ENCODE results near the gene TBX1. TPM values are rescaled to one million over a fixed set of nuclear protein-coding genes. Genes with fewer than 3 reads are reported as not detected.

TBX1 gene
- polyA plus RNA-seq, 1 donor from 2014 or later = not detected

DNA sequence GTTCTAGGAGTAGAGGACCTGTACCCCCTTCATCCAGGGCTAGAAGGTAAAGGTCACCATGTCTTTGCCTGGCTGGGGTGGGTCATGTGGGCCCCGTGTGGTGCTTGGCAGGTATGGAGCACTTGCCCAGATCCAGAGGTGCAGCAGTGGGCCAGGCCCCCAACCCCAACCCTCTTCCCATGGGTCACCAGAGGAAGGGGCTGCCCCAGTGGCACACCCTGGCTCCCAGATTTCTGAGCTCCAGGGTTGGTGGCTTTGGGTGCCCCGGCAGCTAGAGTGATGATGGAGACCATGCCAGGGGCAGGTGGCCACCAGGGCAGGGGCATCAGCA is 39.6 kb upstream of the TBX1 start:
- Histone ChIP-seq H3K79me2 (replicated peaks; ENCODE audit: insufficient read depth, low read length) (no peaks in the 10 kb centered on the region), H3K4me3 (ENCODE audit: low read length) (no peak overlapping the region), H3K9me3 (ENCODE audit: low read length) (no peaks in the 10 kb centered on the region), H4K20me1 (ENCODE audit: insufficient read depth) (peaks cover 53% of the 10 kb centered on the region), H3K9ac (ENCODE audit: low read length) (no peak overlapping the region), H3K27ac (ENCODE audit: low read length) (no peak overlapping the region), H2AFZ (ENCODE audit: low read depth, low read length) (no peak overlapping the region), H3K36me3 (ENCODE audit: insufficient read depth, low read length) (peaks cover 14% of the 10 kb centered on the region), H3F3A (ENCODE audit: insufficient read depth, low read length, poor library complexity, severe bottlenecking) (no peaks in the 10 kb centered on the region), H3K27me3 (ENCODE audit: insufficient read depth, low read depth, low read length) (peaks cover 80% of the 10 kb centered on the region), H3K4me2 (ENCODE audit: low read length) (no peak overlapping the region), H3K9me2 (ENCODE audit: insufficient read depth, low read length) (no peaks in the 10 kb centered on the region)
- no peak for TF ChIP-seq SMC3 (conservative IDR thresholded peaks at IDR 0.05; ENCODE audit: poor library complexity)
- no peak for TF ChIP-seq TAF1 (IDR thresholded peaks at IDR 0.05; ENCODE audit: low read depth)
- TF ChIP-seq MXI1 (conservative IDR thresholded peaks at IDR 0.05; ENCODE audit: poor library complexity, severe bottlenecking) = no peak
- no peak for TF ChIP-seq EP300 (conservative IDR thresholded peaks at IDR 0.05; ENCODE audit: poor library complexity, severe bottlenecking)
- no peak for TF ChIP-seq RAD21 (conservative IDR thresholded peaks at IDR 0.05)
- no peak for TF ChIP-seq CTCF (IDR thresholded peaks at IDR 0.05; ENCODE audit: poor library complexity, severe bottlenecking)
- no peak for TF ChIP-seq EZH2 (IDR thresholded peaks at IDR 0.05; ENCODE audit: borderline replicate concordance, insufficient read depth, low read length, poor library complexity, severe bottlenecking)
- TF ChIP-seq REST (IDR thresholded peaks at IDR 0.05; ENCODE audit: borderline replicate concordance) = no peak
- no peak for TF ChIP-seq POLR2AphosphoS5 (IDR thresholded peaks at IDR 0.05)

DNA sequence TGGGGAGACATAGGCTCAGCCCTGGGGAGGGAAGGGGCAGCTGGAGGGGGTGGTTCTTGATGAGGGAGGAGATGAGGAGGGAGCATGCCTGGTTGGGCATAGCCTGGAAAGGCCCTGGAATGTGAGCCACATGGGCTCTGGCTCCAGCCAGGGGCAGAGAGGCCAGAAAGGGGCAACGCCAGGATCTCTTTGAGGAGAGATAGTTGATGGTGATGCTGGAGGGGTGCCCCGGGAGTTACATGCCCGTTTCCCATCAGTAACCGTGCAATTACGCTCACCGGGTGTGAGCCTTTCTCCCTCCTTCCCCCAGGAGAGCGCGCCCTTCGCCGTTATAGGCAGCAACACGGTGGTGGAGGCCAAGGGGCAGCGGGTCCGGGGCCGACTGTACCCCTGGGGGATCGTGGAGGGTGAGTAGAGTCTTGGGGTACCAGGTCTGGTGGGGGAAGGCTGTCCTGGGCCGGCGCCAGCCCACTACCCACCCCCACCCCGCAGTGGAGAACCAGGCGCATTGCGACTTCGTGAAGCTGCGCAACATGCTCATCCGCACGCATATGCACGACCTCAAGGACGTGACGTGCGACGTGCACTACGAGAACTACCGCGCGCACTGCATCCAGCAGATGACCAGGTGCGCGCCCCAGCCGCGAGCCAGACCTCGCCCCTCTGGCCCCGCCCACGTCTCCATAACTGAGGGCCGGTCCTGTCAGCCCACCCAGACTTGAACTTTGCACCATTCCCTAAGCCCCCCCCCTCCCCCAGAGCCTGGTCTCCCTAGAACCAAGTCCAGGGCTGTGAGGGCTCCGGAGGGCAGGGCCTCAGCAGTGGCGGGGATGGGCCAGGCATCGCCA is 39.0 kb upstream of the TBX1 start:
- peaks cover 85% of the 10 kb centered on the region for H3K27me3 ChIP-seq (ENCODE audit: insufficient read depth, low read depth, low read length)
- no peaks in the 10 kb centered on the region for H3K79me2 ChIP-seq (replicated peaks; ENCODE audit: insufficient read depth, low read length)
- H3K4me3 ChIP-seq (ENCODE audit: low read length) = no peak overlapping the region
- no peaks in the 10 kb centered on the region for H3K9me3 ChIP-seq (ENCODE audit: low read length)
- no peaks in the 10 kb centered on the region for H3F3A ChIP-seq (ENCODE audit: insufficient read depth, low read length, poor library complexity, severe bottlenecking)
- no peak overlapping the region for H2AFZ ChIP-seq (ENCODE audit: low read depth, low read length)
- TF ChIP-seq REST (IDR thresholded peaks at IDR 0.05; ENCODE audit: borderline replicate concordance) (no peak), CTCF (IDR thresholded peaks at IDR 0.05; ENCODE audit: poor library complexity, severe bottlenecking) (no peak), POLR2AphosphoS5 (IDR thresholded peaks at IDR 0.05) (no peak), EZH2 (IDR thresholded peaks at IDR 0.05; ENCODE audit: borderline replicate concordance, insufficient read depth, low read length, poor library complexity, severe bottlenecking) (no peak)
- H3K36me3 ChIP-seq (ENCODE audit: insufficient read depth, low read length) = peaks cover 14% of the 10 kb centered on the region
- H3K9me2 ChIP-seq (ENCODE audit: insufficient read depth, low read length) = no peaks in the 10 kb centered on the region
- no peak overlapping the region for H3K4me2 ChIP-seq (ENCODE audit: low read length)
- no peak overlapping the region for H3K27ac ChIP-seq (ENCODE audit: low read length)
- no peak overlapping the region for H3K9ac ChIP-seq (ENCODE audit: low read length)
- H4K20me1 ChIP-seq (ENCODE audit: insufficient read depth) = peaks cover 53% of the 10 kb centered on the region

Measured in neural cell (in vitro differentiated cells).